Mucosa of descending colon (tissue), 3 donors: ENCODE data around the gene ZNF692. TPM values are rescaled to one million over a fixed set of nuclear protein-coding genes. Genes with fewer than 3 reads are reported as not detected.

ENCODE experiments used
- ATAC-seq: fragments of 200-7000 bp; cut with Tn5 transposase; one replicate; pipeline ENCODE4 v1.9.1; 2020; ENCODE audit warnings: mild to moderate bottlenecking, moderate library complexity
- DNase-seq, 3 donors: peaks; one replicate each; pipeline ENCODE4 v3.0.0-alpha.2; 2020
- H3K36me3 ChIP-seq: fragments of 200-600 bp; one replicate; pipeline ENCODE4 v1.8.0; 2021; ENCODE audit warnings: low read depth, mild to moderate bottlenecking
- H3K4me1 ChIP-seq: fragments of 200-600 bp; one replicate; pipeline ENCODE4 v1.8.0; 2021; ENCODE audit warnings: low read depth, mild to moderate bottlenecking
- H3K4me3 ChIP-seq: fragments of 200-600 bp; one replicate; pipeline ENCODE4 v1.8.0; 2021; ENCODE audit warnings: mild to moderate bottlenecking
- H3K9me3 ChIP-seq: fragments of 200-600 bp; one replicate; pipeline ENCODE4 v1.8.0; 2021; ENCODE audit warnings: mild to moderate bottlenecking
- CTCF ChIP-seq: fragments of 200-600 bp; IDR thresholded peaks from one replicate; pipeline ENCODE4 v1.8.0; 2022; ENCODE audit warnings: antibody characterized with exemption, mild to moderate bottlenecking
- intact Hi-C, 2 donors: fragments of 100-400 bp; cut with DNase I in 1 of 2; cut with micrococcal nuclease in 1 of 2; formaldehyde crosslinking; loops; one replicate each; pipeline versions ENCODE4 v1.11.0 to v1.11.1; 2022; cut with DNase I, micrococcal nuclease
- total RNA-seq, 3 donors: library from RNA; stranded (reverse); fragmentation: NEBNext Ultra II Directional in 2 of 3; extraction: Animal tissue kit (Norgen Biotek cat#: 25700) in 2 of 3; gene quantifications; one replicate each; pipeline versions ENCODE4 v1.2.1 to v1.2.4, GENCODE V29; 2021 to 2023
- donor health status: DM: no; HTN: no; CAD: no; lungs with moderate emphysema.
- donor health status: DM: no; HTN: no; CAD: no.
- donor health status: DM: no; HTN: yes; CAD: no.

Gene ZNF692
- total RNA-seq, 3 donors from 2014 or later, result 26.7 to 51.7 (median 43.6) TPM

GRCh38 chr1:248824701-248825100 lies 34.2 kb downstream of the ZNF692 start:
- Histone ChIP-seq H3K9me3 (no peaks in the 10 kb centered on the region), H3K4me3 (no peak overlapping the region), H3K4me1 (peaks cover 36% of the 10 kb centered on the region), H3K36me3 (peaks cover 6% of the 10 kb centered on the region)
- intact Hi-C loops, result no loop called here
- no peak for TF ChIP-seq CTCF
- no peak for DNase-seq
- no peak for ATAC-seq

GRCh38 chr1:248824301-248824700 lies 34.6 kb downstream of the ZNF692 start:
- peaks cover 6% of the 10 kb centered on the region for H3K36me3 ChIP-seq
- no peaks in the 10 kb centered on the region for H3K9me3 ChIP-seq
- intact Hi-C loops, result no loop called here
- ATAC-seq (no peak), DNase-seq (no peak)
- no peak for TF ChIP-seq CTCF
- peaks cover 36% of the 10 kb centered on the region for H3K4me1 ChIP-seq
- H3K4me3 ChIP-seq, result no peak overlapping the region

GRCh38 chr1:248823517-248824001 lies 35.3 kb downstream of the ZNF692 start:
- intact Hi-C loops, result no loop called here
- H3K4me3 ChIP-seq, result no peak overlapping the region
- H3K9me3 ChIP-seq, result no peaks in the 10 kb centered on the region
- no peak for TF ChIP-seq CTCF
- no peak for ATAC-seq
- H3K4me1 ChIP-seq, result peaks cover 36% of the 10 kb centered on the region
- H3K36me3 ChIP-seq, result peaks cover 6% of the 10 kb centered on the region
- no peak for DNase-seq

GRCh38 chr1:248822148-248823032 lies 36.5 kb downstream of the ZNF692 start:
- Histone ChIP-seq H3K4me3 (no peak overlapping the region), H3K4me1 (peaks cover 36% of the 10 kb centered on the region), H3K9me3 (no peaks in the 10 kb centered on the region), H3K36me3 (peaks cover 6% of the 10 kb centered on the region)
- no peak for TF ChIP-seq CTCF
- DNase-seq (no peak), ATAC-seq (no peak)
- intact Hi-C loops, result no loop called here

GRCh38 chr1:248821641-248822040 lies 37.2 kb downstream of the ZNF692 start:
- TF ChIP-seq CTCF, result no peak
- H3K9me3 ChIP-seq, result no peaks in the 10 kb centered on the region
- H3K4me3 ChIP-seq, result no peak overlapping the region
- H3K4me1 ChIP-seq, result peaks cover 33% of the 10 kb centered on the region
- DNase-seq (no peak), ATAC-seq (no peak)
- peaks cover 6% of the 10 kb centered on the region for H3K36me3 ChIP-seq
- intact Hi-C loops, result no loop called here
